ENCODE results near the gene KCNMB2.
"Not testable (repeated sequence)": the region's sequence is repeated elsewhere in the genome, so short reads cannot be mapped to it uniquely, and the experiment has no call there.

KCNMB2 gene

GRCh38 chr3:178536211-178537079 lies at the start of gene KCNMB2:
TSS of gene KCNMB2 (plus strand) at chr3:178536436.
- DNase-seq = no peak

- no peak for DNase-seq
Measured at GRCh38 chr3:178486903-178487302, 49.3 kb upstream of the KCNMB2 start.

- DNase-seq = no peak
Measured at GRCh38 chr3:178487752-178488151, 48.5 kb upstream of the KCNMB2 start.

GRCh38 chr3:178491751-178492150 lies 44.5 kb upstream of the KCNMB2 start:
- no peak for DNase-seq

GRCh38 chr3:178492491-178492890 lies 43.7 kb upstream of the KCNMB2 start:
- DNase-seq = no peak

GRCh38 chr3:178494386-178494785 lies 41.9 kb upstream of the KCNMB2 start:
- DNase-seq = no peak

GRCh38 chr3:178496911-178497310 lies 39.3 kb upstream of the KCNMB2 start:
- DNase-seq = no peak

- no peak for DNase-seq
Measured at GRCh38 chr3:178498871-178499270, 37.4 kb upstream of the KCNMB2 start.

GRCh38 chr3:178500631-178501030 lies 35.6 kb upstream of the KCNMB2 start:
- no peak for DNase-seq

GRCh38 chr3:178504128-178504527 lies 32.1 kb upstream of the KCNMB2 start:
- no peak for DNase-seq

GRCh38 chr3:178505832-178506231 lies 30.4 kb upstream of the KCNMB2 start:
- DNase-seq = no peak

- no peak for DNase-seq
Measured at GRCh38 chr3:178507507-178508442, 28.5 kb upstream of the KCNMB2 start.

- no peak for DNase-seq
Measured at GRCh38 chr3:178508443-178508825, 27.8 kb upstream of the KCNMB2 start.

- no peak for DNase-seq
Measured at GRCh38 chr3:178510496-178510895, 25.7 kb upstream of the KCNMB2 start.

- no peak for DNase-seq
Measured at GRCh38 chr3:178512647-178513046, 23.6 kb upstream of the KCNMB2 start.

- DNase-seq = no peak
Measured at GRCh38 chr3:178513546-178514380, 22.5 kb upstream of the KCNMB2 start.

- no peak for DNase-seq
Measured at GRCh38 chr3:178514401-178514800, 21.8 kb upstream of the KCNMB2 start.

GRCh38 chr3:178515076-178515744 lies 21.0 kb upstream of the KCNMB2 start:
- not testable (repeated sequence) for DNase-seq

- no peak for DNase-seq
Measured at GRCh38 chr3:178517665-178518334, 18.4 kb upstream of the KCNMB2 start.

GRCh38 chr3:178518660-178519396 lies 17.4 kb upstream of the KCNMB2 start:
- no peak for DNase-seq

GRCh38 chr3:178519701-178520100 lies 16.5 kb upstream of the KCNMB2 start:
- DNase-seq = no peak

Data from activated CD4-positive, alpha-beta T cell treated with anti-CD3 and anti-CD28 coated beads, Interleukin-2, amount 50 U/mL, for 48 hours (primary cell).